IMR-90 (cell line): ENCODE results near the gene POLR3A. TPM values are rescaled to one million over a fixed set of nuclear protein-coding genes. Genes with fewer than 3 reads are reported as not detected.

Experiments used
- ATAC-seq: fragments of 200-7000 bp; cut with Tn5 transposase; 2 replicates; pipeline ENCODE4 v1.9.1; 2020; ENCODE audit warnings: low read depth, mild to moderate bottlenecking, moderate library complexity
- BruUV-seq: library from RNA; stranded (reverse); fragments of 400-500 nt; replicated peaks from 2 replicates; lab custom pipeline; 2021; lab: Mats Ljungman, UMichigan
- CTCF ChIA-PET: fragments of 300-600 bp; formaldehyde crosslinking; extraction: SDS; loops from one replicate; lab custom pipeline; 2021; ENCODE audit warnings: antibody characterized with exemption; lab: Yijun Ruan, JAX
- POLR2A ChIA-PET: fragments of 300-600 bp; sonication (Branson Sonifier 250); formaldehyde crosslinking; loops from one replicate; lab custom pipeline; 2022; ENCODE audit warnings: antibody characterized with exemption; ENCODE audit not compliant: unreplicated experiment; lab: Charles Lee
- DNase-seq: peaks from one replicate; pipeline ENCODE4 v3.0.0; 2013
- H2AFZ ChIP-seq: replicated peaks from 2 replicates; pipeline ENCODE3; 2013; ENCODE audit warnings: low read length, mild to moderate bottlenecking; ENCODE audit not compliant: poor library complexity
- H2AK5ac ChIP-seq: 2 replicates; pipeline ENCODE4 v1.6.1; 2013; ENCODE audit warnings: low read depth, low read length, inconsistent platforms
- H2AK9ac ChIP-seq: replicated peaks from 2 replicates; pipeline ENCODE3; 2013; ENCODE audit warnings: mild to moderate bottlenecking, low read depth, low read length, moderate library complexity; ENCODE audit not compliant: poor library complexity
- H2BK120ac ChIP-seq: 2 replicates; pipeline ENCODE4 v1.6.1; 2013; ENCODE audit warnings: low read depth, low read length, inconsistent platforms
- H2BK15ac ChIP-seq: 3 replicates; pipeline ENCODE4 v1.6.1; 2013; ENCODE audit warnings: low read depth, low read length, inconsistent platforms
- H2BK20ac ChIP-seq: 2 replicates; pipeline ENCODE4 v1.6.1; 2013; ENCODE audit warnings: low read depth, mild to moderate bottlenecking, inconsistent platforms, low read length, moderate library complexity
- H2BK5ac ChIP-seq: 2 replicates; pipeline ENCODE4 v1.6.1; 2013; ENCODE audit warnings: mild to moderate bottlenecking, low read depth, low read length, inconsistent platforms; ENCODE audit not compliant: poor library complexity, severe bottlenecking
- H3K14ac ChIP-seq: replicated peaks from 2 replicates; pipeline ENCODE4 v1.6.1; 2013; ENCODE audit warnings: low read depth, low read length, inconsistent platforms
- H3K18ac ChIP-seq: 2 replicates; pipeline ENCODE4 v1.6.1; 2013; ENCODE audit warnings: low read depth, low read length, control low read depth
- H3K23ac ChIP-seq: 2 replicates; pipeline ENCODE4 v1.6.1; 2013; ENCODE audit warnings: low read depth, low read length, inconsistent platforms
- H3K27ac ChIP-seq: 2 replicates; pipeline ENCODE4 v1.5.1; 2013; ENCODE audit warnings: mild to moderate bottlenecking, control low read depth, low read length; ENCODE audit not compliant: insufficient read depth
- H3K27me3 ChIP-seq: 2 replicates; pipeline ENCODE4 v1.6.1; 2013; ENCODE audit warnings: low read length; ENCODE audit not compliant: control insufficient read depth, insufficient read depth
- H3K36me3 ChIP-seq: 2 replicates; pipeline ENCODE4 v1.6.1; 2013; ENCODE audit warnings: low read length, mixed read lengths; ENCODE audit not compliant: control insufficient read depth, insufficient read depth
- H3K4ac ChIP-seq: 2 replicates; pipeline ENCODE4 v1.6.1; 2013; ENCODE audit warnings: low read depth, low read length, inconsistent platforms
- H3K4me1 ChIP-seq: 2 replicates; pipeline ENCODE4 v1.6.1; 2013; ENCODE audit warnings: low read length, mixed read lengths; ENCODE audit not compliant: control insufficient read depth, insufficient read depth
- H3K4me2 ChIP-seq: 2 replicates; pipeline ENCODE4 v1.6.1; 2013; ENCODE audit warnings: low read depth, mild to moderate bottlenecking, control low read depth, low read length, moderate library complexity
- H3K4me3 ChIP-seq: 2 replicates; pipeline ENCODE4 v1.5.1; 2013; ENCODE audit warnings: low read depth, mild to moderate bottlenecking, control low read depth, low read length, moderate library complexity; ENCODE audit not compliant: insufficient read depth
- H3K56ac ChIP-seq: 2 replicates; pipeline ENCODE4 v1.6.1; 2013; ENCODE audit warnings: low read length, inconsistent platforms; ENCODE audit not compliant: insufficient read depth; ENCODE audit errors: extremely low read depth
- H3K79me1 ChIP-seq, 2 experiments: 2 replicates each; pipeline ENCODE4 v1.6.1; 2013; ENCODE audit warnings: low read length in 2 of 2, inconsistent platforms in 1 of 2, low read depth in 1 of 2
- H3K9ac ChIP-seq: 2 replicates; pipeline ENCODE4 v1.6.1; 2013; ENCODE audit warnings: low read depth, low read length, control low read depth
- H3K9me1 ChIP-seq: 2 replicates; pipeline ENCODE4 v1.6.1; 2013; ENCODE audit warnings: low read length, inconsistent platforms; ENCODE audit not compliant: insufficient read depth
- H3K9me3 ChIP-seq: 2 replicates; pipeline ENCODE4 v1.6.1; 2013; ENCODE audit warnings: low read length; ENCODE audit not compliant: control insufficient read depth, insufficient read depth
- H4K20me1 ChIP-seq: 2 replicates; pipeline ENCODE4 v1.6.1; 2013; ENCODE audit warnings: low read length, inconsistent platforms; ENCODE audit not compliant: insufficient read depth
- H4K5ac ChIP-seq: 2 replicates; pipeline ENCODE4 v1.6.1; 2013; ENCODE audit warnings: mild to moderate bottlenecking, low read depth, low read length, control low read depth
- H4K8ac ChIP-seq, 2 experiments: 2 replicates each; pipeline ENCODE4 v1.6.1; 2013; ENCODE audit warnings: low read depth in 2 of 2, low read length in 2 of 2, control low read depth in 1 of 2, inconsistent platforms in 1 of 2
- H4K91ac ChIP-seq: 2 replicates; pipeline ENCODE4 v1.6.1; 2013; ENCODE audit warnings: low read depth, low read length, inconsistent platforms; ENCODE audit not compliant: insufficient read depth
- RCOR1 ChIP-seq: IDR thresholded peaks from 2 replicates; pipeline ENCODE4 v1.6.1; 2012; ENCODE audit warnings: mild to moderate bottlenecking, low read length, improper control_type of control experiment; ENCODE audit not compliant: insufficient replicate concordance
- RFX5 ChIP-seq: IDR thresholded peaks from 2 replicates; pipeline ENCODE4 v1.8.0; 2012; ENCODE audit warnings: low read depth, mild to moderate bottlenecking, low read length, moderate library complexity
- WGBS, 2 experiments: methylation state at CpG; one replicate each; pipeline versions ENCODE4 v1.1.5 to v1.1.7; 2013; ENCODE audit warnings: missing lambda C conversion rate in 2 of 2; ENCODE audit not compliant: insufficient read length in 1 of 2; ENCODE audit errors: extremely low coverage in 2 of 2; 5-methylcytosine and 5-hydroxymethylcytosine counted together
- dilution Hi-C: fragments of 300-500 bp; cut with HindIII; formaldehyde crosslinking; loops from one replicate; pipeline ENCODE4 v1.14.3; 2018; ENCODE audit warnings: low sequenced_read_pairs; ENCODE audit not compliant: unreplicated experiment
- in situ Hi-C: fragments of 300-500 bp; cut with MboI; formaldehyde crosslinking; loops from 3 replicates; pipeline ENCODE4 v1.14.3; 2019; ENCODE audit warnings: low sequenced_read_pairs, inconsistent platforms, mixed read lengths
- intact Hi-C: fragments of 100-400 bp; cut with micrococcal nuclease; formaldehyde crosslinking; loops from 2 replicates; pipeline ENCODE4 v1.10.0; 2022
- polyA plus RNA-seq, 3 experiments: library from polyadenylated mRNA; depleted of rRNA; stranded (reverse); fragments of >200 nt; gene quantifications; 2 replicates each; pipeline ENCODE4 v1.2.3, GENCODE V29; 2012; ENCODE audit warnings: low replicate concordance in 1 of 3
- total RNA-seq: library from RNA; depleted of rRNA; stranded (reverse); fragments of >200 nt; gene quantifications from 2 replicates; pipeline ENCODE4 v1.2.3, GENCODE V29; 2012
- TF ChIP-seq, protein P1 (sequence below): fragments of 150-350 bp; IDR thresholded peaks from 2 replicates; pipeline ENCODE4 v1.6.1; 2017; ENCODE audit warnings: mild to moderate bottlenecking, antibody characterized with exemption, low read length, low read depth
- TF ChIP-seq, protein P2 (sequence below): fragments of 150-350 bp; IDR thresholded peaks from 2 replicates; pipeline ENCODE4 v1.6.1; 2016; ENCODE audit warnings: low read depth, mild to moderate bottlenecking, low read length, moderate library complexity, borderline replicate concordance

POLR3A gene
- total and polyA plus RNA-seq, 2 of the 4 experiments (the other 2 are of a cell fraction): 11.9 to 24.4 TPM

DNA sequence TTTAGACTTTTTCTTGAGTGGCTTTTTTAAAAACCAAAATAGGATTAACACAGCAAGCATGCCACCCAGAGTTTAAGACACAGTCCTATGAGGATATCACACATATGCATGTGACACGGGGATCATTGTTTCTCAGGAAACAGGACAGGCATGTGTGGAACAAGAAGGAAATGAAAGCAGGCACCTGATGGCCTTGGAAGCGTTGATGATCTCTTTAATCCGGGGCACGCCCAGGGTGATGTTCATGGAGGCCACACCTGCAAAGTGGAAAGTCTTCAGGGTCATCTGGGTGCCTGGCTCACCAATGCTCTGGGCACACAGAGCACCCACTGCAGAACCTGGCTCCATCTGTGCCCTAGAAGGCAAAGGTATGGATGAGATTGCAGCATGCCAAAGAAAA, 44.3 kb downstream of the POLR3A start:
- CTCF ChIA-PET: no interaction called here
- no peak for ATAC-seq

More for the DNA sequence above, 44.3 kb downstream of the POLR3A start:
- Histone ChIP-seq H3K4me1 (peaks cover 3% of the 10 kb centered on the region; the same call in 1 of the 2 replicates), H3K9me1 (peaks cover 10% of the 10 kb centered on the region), H4K20me1 (no peaks in the 10 kb centered on the region), H3K4me3 (no peak overlapping the region), H4K8ac (no peak overlapping the region), H3K27ac (no peak overlapping the region), H3K36me3 (peaks cover 72% of the 10 kb centered on the region), H2BK20ac (no peak overlapping the region), H3K9ac (no peak overlapping the region), H3K4ac (no peak overlapping the region), H3K4me2 (no peak overlapping the region), H3K9me3 (no peaks in the 10 kb centered on the region), H2AFZ (no peak overlapping the region), H2BK120ac (no peak overlapping the region), H2AK9ac (no peak overlapping the region), H2AK5ac (no peak overlapping the region), H3K56ac (no peak overlapping the region), H2BK15ac (no peak overlapping the region), H3K18ac (no peak overlapping the region), H4K91ac (no peak overlapping the region), H2BK5ac (no peak overlapping the region), H3K23ac (no peak overlapping the region), H4K5ac (no peak overlapping the region), H3K14ac (no peak overlapping the region), H3K79me1 (peaks cover 6 to 30% of the 10 kb centered on the region in 2 experiments; a peak in 3 of 4 replicates), H3K27me3 (no peaks in the 10 kb centered on the region)
- in situ Hi-C loops: loop anchor here (5.0 kb wide), 1 partner anchor 37 kb away; no protein-coding TSS in a partner anchor
- TF ChIP-seq, protein P1, sequence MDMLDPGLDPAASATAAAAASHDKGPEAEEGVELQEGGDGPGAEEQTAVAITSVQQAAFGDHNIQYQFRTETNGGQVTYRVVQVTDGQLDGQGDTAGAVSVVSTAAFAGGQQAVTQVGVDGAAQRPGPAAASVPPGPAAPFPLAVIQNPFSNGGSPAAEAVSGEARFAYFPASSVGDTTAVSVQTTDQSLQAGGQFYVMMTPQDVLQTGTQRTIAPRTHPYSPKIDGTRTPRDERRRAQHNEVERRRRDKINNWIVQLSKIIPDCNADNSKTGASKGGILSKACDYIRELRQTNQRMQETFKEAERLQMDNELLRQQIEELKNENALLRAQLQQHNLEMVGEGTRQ: no peak
- TF ChIP-seq RCOR1 (no peak), RFX5 (no peak)
- TF ChIP-seq, protein P2, sequence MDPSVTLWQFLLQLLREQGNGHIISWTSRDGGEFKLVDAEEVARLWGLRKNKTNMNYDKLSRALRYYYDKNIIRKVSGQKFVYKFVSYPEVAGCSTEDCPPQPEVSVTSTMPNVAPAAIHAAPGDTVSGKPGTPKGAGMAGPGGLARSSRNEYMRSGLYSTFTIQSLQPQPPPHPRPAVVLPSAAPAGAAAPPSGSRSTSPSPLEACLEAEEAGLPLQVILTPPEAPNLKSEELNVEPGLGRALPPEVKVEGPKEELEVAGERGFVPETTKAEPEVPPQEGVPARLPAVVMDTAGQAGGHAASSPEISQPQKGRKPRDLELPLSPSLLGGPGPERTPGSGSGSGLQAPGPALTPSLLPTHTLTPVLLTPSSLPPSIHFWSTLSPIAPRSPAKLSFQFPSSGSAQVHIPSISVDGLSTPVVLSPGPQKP: no peak
- no TSS peak for BruUV-seq
- 100% methylated on average over 3 of the region's 4 CpGs; no CpG with 5 or more reads in 1 of the 2 experiments for WGBS, 2 experiments
- dilution Hi-C loops: no loop called here
- POLR2A ChIA-PET: no interaction called here
- no peak for DNase-seq
- intact Hi-C loops: loop anchor here (5.0 kb wide), 1 partner anchor 37 kb away; no protein-coding TSS in a partner anchor
